ENCODE measurements around the gene NXF2. TPM values are rescaled to one million over a fixed set of nuclear protein-coding genes. Genes with fewer than 3 reads are reported as not detected.

Gene NXF2, protein sequence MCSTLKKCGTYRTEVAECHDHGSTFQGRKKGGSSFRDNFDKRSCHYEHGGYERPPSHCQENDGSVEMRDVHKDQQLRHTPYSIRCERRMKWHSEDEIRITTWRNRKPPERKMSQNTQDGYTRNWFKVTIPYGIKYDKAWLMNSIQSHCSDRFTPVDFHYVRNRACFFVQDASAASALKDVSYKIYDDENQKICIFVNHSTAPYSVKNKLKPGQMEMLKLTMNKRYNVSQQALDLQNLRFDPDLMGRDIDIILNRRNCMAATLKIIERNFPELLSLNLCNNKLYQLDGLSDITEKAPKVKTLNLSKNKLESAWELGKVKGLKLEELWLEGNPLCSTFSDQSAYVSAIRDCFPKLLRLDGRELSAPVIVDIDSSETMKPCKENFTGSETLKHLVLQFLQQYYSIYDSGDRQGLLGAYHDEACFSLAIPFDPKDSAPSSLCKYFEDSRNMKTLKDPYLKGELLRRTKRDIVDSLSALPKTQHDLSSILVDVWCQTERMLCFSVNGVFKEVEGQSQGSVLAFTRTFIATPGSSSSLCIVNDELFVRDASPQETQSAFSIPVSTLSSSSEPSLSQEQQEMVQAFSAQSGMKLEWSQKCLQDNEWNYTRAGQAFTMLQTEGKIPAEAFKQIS
- not detected in 5 replicates for total RNA-seq (2022; extraction: Qiagen RNA extraction)

DNA sequence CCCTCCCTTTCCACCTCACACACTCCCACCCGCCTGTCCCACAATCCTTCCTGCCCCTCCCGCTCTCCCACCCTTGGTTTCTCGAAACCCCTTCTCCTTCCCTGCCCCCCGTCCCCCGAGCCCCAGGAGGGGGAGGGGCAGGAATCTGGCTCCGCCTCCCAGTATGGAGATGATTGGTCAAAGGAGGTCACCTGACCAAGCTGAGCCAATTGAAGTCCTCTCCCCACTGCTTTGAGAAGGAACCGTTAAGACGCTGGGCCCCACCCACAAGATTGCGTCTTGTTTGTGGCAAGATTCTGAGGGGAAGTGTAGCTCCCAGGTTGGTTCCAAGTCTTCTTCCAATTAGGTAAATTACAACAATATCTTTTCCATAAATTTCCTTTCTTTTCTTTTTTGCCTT lies at the start of gene NXF2:
Gene NXF2, plus strand, starts transcription at position 275 of the 400 bp plus-strand sequence. CDS start 59,912 bp downstream, outside the sequence.

DNA sequence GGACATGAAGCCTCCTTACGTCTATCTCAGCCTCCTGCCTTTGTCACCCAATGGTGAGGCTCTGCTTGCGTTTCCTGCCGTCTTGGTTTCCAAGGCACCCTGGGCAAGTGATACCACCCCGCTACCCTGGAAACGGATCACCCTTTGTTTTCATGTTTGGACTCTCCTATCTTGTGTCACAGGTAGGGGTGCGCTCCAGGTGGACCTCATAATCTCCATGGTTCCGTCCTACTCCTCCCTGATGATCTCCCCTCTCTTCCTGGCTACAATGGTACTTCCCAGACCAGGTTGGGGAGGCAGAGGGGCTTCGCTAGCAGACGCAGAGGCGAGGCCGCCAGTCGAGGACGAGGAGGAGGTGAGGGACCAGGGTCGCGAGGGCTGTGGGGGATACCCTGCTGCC lies 32.0 kb upstream of the NXF2 start, which contains the start of gene TCP11X1:
Gene TCP11X1, plus strand, starts transcription at position 316 of the 400 bp plus-strand sequence.

Other genes starting within 250 kb of the NXF2 start
- not detected in 5 replicates for gene TCEAL2, start 121.5 kb upstream of the NXF2 start, total RNA-seq (2022; extraction: Qiagen RNA extraction)
- gene TCEAL6, start 104.7 kb upstream of the NXF2 start, total RNA-seq (2022; extraction: Qiagen RNA extraction) = not detected in 5 replicates
- not detected in 5 replicates for gene BEX5, start 91.2 kb upstream of the NXF2 start, total RNA-seq (2022; extraction: Qiagen RNA extraction)
- gene TCP11X1, start 31.9 kb upstream of the NXF2 start, total RNA-seq (2022; extraction: Qiagen RNA extraction) = not detected in 5 replicates
- not detected in 5 replicates for gene NXF2B, start 192.8 kb downstream of the NXF2 start, total RNA-seq (2022; extraction: Qiagen RNA extraction)
- gene TCP11X2, start 224.6 kb downstream of the NXF2 start, total RNA-seq (2022; extraction: Qiagen RNA extraction) = not detected in 5 replicates